ENCODE results near the gene HS3ST5. TPM values are rescaled to one million over a fixed set of nuclear protein-coding genes. Genes with fewer than 3 reads are reported as not detected.

Gene HS3ST5
- total RNA-seq, 1 donor from 2014 or later = not detected

DNA sequence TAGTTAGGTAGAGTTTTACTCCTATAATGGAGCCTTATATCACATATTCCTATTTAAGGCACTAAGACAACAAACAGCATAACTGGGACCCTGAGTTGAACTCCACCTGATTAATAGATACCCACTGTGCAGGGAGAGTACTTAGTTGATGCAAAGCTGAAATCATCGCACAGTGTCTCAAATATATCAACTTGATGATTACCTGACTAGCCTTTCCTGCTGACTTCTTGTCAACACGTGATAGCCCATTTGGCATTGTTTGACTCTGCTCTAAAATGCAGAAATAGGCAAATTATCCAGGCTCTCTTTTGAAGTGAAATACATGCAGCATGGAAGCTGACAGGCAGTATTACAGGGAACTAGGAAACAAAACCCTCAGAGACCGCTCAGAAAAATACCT is 217.2 kb downstream of the HS3ST5 start:
- DNase-seq (ENCODE audit: extremely low spot score in 2 of 2) = no peak
- no peaks in the 10 kb centered on the region for H3K9me3 ChIP-seq
- no peaks in the 10 kb centered on the region for H3K27me3 ChIP-seq
- H3K4me1 ChIP-seq = no peaks in the 10 kb centered on the region
- H3K4me3 ChIP-seq = no peak overlapping the region
- H3K27ac ChIP-seq = no peak overlapping the region
- intact Hi-C loops (cut with DNase I) = no loop called here
- H3K36me3 ChIP-seq = no peaks in the 10 kb centered on the region
- no peak for TF ChIP-seq CTCF (IDR thresholded peaks at IDR 0.05)
- TF ChIP-seq POLR2AphosphoS5 (IDR thresholded peaks at IDR 0.05; ENCODE audit: insufficient read depth in 1 of 2, low read depth in 1 of 2) = no peak

DNA sequence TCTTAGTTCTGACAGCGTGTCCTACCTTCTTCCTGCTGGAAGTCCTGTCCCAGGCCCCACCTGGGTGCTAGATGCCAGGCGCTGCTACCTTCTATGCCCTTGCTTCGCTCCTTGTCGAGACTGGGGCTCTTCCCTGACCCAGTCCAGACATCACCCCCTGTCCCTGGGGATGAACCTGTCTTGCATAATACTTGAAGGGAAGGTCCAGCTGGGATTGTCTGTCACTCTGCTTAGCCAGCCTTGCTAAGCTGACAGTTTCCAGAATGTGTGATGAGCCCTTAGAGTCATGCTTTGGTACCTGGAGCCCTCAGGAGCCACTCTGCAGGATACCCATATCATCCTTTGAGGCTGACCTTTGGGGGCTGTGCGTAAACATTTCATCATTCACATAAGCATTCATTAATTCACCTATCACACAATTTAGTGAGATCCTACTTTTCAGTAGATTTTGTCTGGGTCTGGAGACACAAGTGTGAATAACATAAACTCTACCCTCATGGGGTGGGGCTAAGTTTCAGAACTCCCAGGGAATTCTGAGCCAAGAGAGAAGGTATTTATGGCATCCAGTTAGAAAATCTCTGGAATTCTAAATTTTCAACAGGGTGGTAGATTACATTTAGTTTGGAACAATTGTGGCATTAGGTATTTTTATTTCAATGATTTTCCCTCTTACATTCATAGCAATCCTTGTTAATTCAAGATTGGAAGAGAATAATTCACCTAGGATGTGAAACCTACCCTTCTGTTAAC is 220.7 kb downstream of the HS3ST5 start:
- intact Hi-C loops (cut with DNase I) = no loop called here
- Histone ChIP-seq H3K27me3 (no peaks in the 10 kb centered on the region), H3K4me1 (no peaks in the 10 kb centered on the region), H3K36me3 (no peaks in the 10 kb centered on the region), H3K27ac (no peak overlapping the region), H3K9me3 (no peaks in the 10 kb centered on the region), H3K4me3 (no peak overlapping the region)
- TF ChIP-seq CTCF (IDR thresholded peaks at IDR 0.05) (no peak), POLR2AphosphoS5 (IDR thresholded peaks at IDR 0.05; ENCODE audit: insufficient read depth in 1 of 2, low read depth in 1 of 2) (no peak), POLR2A (IDR thresholded peaks at IDR 0.05) (no peak)
- DNase-seq (ENCODE audit: extremely low spot score in 2 of 2) = no peak

- no peaks in the 10 kb centered on the region for H3K4me1 ChIP-seq
- no peak overlapping the region for H3K27ac ChIP-seq
- no peaks in the 10 kb centered on the region for H3K36me3 ChIP-seq
- no peak for DNase-seq (ENCODE audit: extremely low spot score in 2 of 2)
- H3K4me3 ChIP-seq = no peak overlapping the region
- intact Hi-C loops (cut with DNase I) = no loop called here
- no peaks in the 10 kb centered on the region for H3K9me3 ChIP-seq
- TF ChIP-seq POLR2A (IDR thresholded peaks at IDR 0.05) (no peak), CTCF (IDR thresholded peaks at IDR 0.05) (no peak), POLR2AphosphoS5 (IDR thresholded peaks at IDR 0.05; ENCODE audit: insufficient read depth in 1 of 2, low read depth in 1 of 2) (no peak)
- H3K27me3 ChIP-seq = no peaks in the 10 kb centered on the region
Measured at GRCh38 chr6:114119056-114119455, 223.8 kb downstream of the HS3ST5 start.

DNA sequence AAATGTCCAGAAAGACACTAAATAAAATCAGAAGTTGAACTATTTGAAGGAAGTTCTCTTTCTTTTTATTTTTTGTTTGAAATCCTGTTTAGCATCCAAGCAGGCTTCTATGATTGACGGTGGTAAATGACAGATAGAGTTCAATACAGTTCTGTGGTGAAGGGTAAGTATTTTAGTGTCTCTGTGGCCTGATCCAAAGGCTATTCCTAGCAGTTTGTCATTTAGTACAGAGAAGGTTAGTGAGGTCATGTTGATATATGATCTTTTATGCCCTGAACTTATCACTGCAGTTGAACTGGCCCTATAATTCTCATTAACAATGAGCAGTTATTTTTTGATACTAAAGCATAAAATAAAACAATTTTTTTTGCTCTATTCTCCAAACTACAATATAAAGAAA is 227.2 kb downstream of the HS3ST5 start:
- H3K9me3 ChIP-seq = no peaks in the 10 kb centered on the region
- no peak for DNase-seq (ENCODE audit: extremely low spot score in 2 of 2)
- H3K27me3 ChIP-seq = no peaks in the 10 kb centered on the region
- no peak overlapping the region for H3K27ac ChIP-seq
- no peaks in the 10 kb centered on the region for H3K4me1 ChIP-seq
- no peak overlapping the region for H3K4me3 ChIP-seq
- no peak for TF ChIP-seq CTCF (IDR thresholded peaks at IDR 0.05)
- TF ChIP-seq POLR2A (IDR thresholded peaks at IDR 0.05) = no peak
- TF ChIP-seq POLR2AphosphoS5 (IDR thresholded peaks at IDR 0.05; ENCODE audit: insufficient read depth in 1 of 2, low read depth in 1 of 2) = no peak
- H3K36me3 ChIP-seq = no peaks in the 10 kb centered on the region
- intact Hi-C loops (cut with DNase I) = no loop called here
